T-cell (primary cell): Measurements from ENCODE around the gene TELO2. TPM values are rescaled to one million over a fixed set of nuclear protein-coding genes. Genes with fewer than 3 reads are reported as not detected.

Experiments
- ATAC-seq, 4 experiments: fragments of 200-7000 bp in 3 of 4; fragments of 150-1000 bp in 1 of 4; cut with Tn5 transposase; replicated peaks in 1 of 4; 1 replicate in 3 of 4; 2 replicates in 1 of 4; pipeline ENCODE4 v1.10.0; 2021; ENCODE audit warnings: moderate library complexity in 3 of 4, mild to moderate bottlenecking in 2 of 4, moderate number of reproducible peaks in 1 of 4
- CTCF ChIA-PET, 2 donors: fragments of 300-600 bp; sonication (Branson Sonifier 250); formaldehyde crosslinking; loops; one replicate each; lab custom pipeline; 2022; ENCODE audit warnings: antibody characterized with exemption in 2 of 2; lab: Charles Lee
- POLR2A ChIA-PET, 2 donors: fragments of 300-600 bp; sonication (Branson Sonifier 250); formaldehyde crosslinking; loops; one replicate each; lab custom pipeline; 2022; ENCODE audit warnings: antibody characterized with exemption in 2 of 2; lab: Charles Lee
- DNase-seq, 35 experiments: peaks; one replicate each; pipeline versions ENCODE4 v3.0.0 to v3.0.0-alpha.2; 2013 to 2023
- H3K27ac ChIP-seq: one replicate; pipeline ENCODE4 v1.5.1; 2013; ENCODE audit warnings: low read length
- H3K27me3 ChIP-seq, 2 experiments: replicated peaks in 1 of 2; 1 replicate in 1 of 2; 2 replicates in 1 of 2; pipeline versions ENCODE4 v1.6.1 to v1.7.0; 2013; ENCODE audit warnings: low read length in 1 of 2, mixed read lengths in 1 of 2; ENCODE audit not compliant: control insufficient read depth in 2 of 2, insufficient read depth in 2 of 2; ENCODE audit errors: extremely low read depth in 1 of 2
- H3K36me3 ChIP-seq, 2 donors: 1 replicate in 1 of 2; 2 replicates in 1 of 2; pipeline versions ENCODE4 v1.6.1 to v1.7.0; 2013; ENCODE audit warnings: low read length in 1 of 2; ENCODE audit not compliant: control insufficient read depth in 2 of 2, insufficient read depth in 1 of 2; ENCODE audit errors: extremely low read depth in 1 of 2
- H3K4me1 ChIP-seq, 2 experiments: 1 replicate in 1 of 2; 2 replicates in 1 of 2; pipeline versions ENCODE4 v1.6.1 to v1.7.0; 2013; ENCODE audit warnings: low read length in 2 of 2, mixed read lengths in 1 of 2; ENCODE audit not compliant: insufficient read depth in 2 of 2, control insufficient read depth in 1 of 2; ENCODE audit errors: extremely low read depth in 1 of 2
- H3K4me3 ChIP-seq, 2 donors: 1 replicate in 1 of 2; 2 replicates in 1 of 2; pipeline versions ENCODE4 v1.5.1 to v1.7.0; 2013; ENCODE audit warnings: mild to moderate bottlenecking in 2 of 2, low read length in 1 of 2, moderate library complexity in 1 of 2; ENCODE audit not compliant: control insufficient read depth in 1 of 2; ENCODE audit errors: extremely low read depth in 1 of 2
- H3K9me3 ChIP-seq: 2 replicates; pipeline ENCODE4 v1.7.0; 2013
- H3K27ac Mint-ChIP-seq, 2 donors: one replicate each; pipeline ENCODE4 v1.8.0; 2020 to 2021; ENCODE audit warnings: mild to moderate bottlenecking in 2 of 2, mixed read lengths in 2 of 2
- H3K27me3 Mint-ChIP-seq, 2 donors: one replicate each; pipeline ENCODE4 v1.8.0; 2021 to 2022; ENCODE audit warnings: mixed read lengths in 2 of 2
- H3K36me3 Mint-ChIP-seq: one replicate; pipeline ENCODE4 v1.8.0; 2021; ENCODE audit warnings: mixed read lengths
- H3K4me1 Mint-ChIP-seq, 3 donors: one replicate each; pipeline ENCODE4 v1.8.0; 2020 to 2022; ENCODE audit warnings: mixed read lengths in 3 of 3, mild to moderate bottlenecking in 1 of 3
- H3K4me3 Mint-ChIP-seq, 3 donors: one replicate each; pipeline ENCODE4 v1.8.0; 2020 to 2022; ENCODE audit warnings: mild to moderate bottlenecking in 3 of 3, mixed read lengths in 3 of 3, moderate library complexity in 3 of 3
- H3K9me3 Mint-ChIP-seq, 3 donors: one replicate each; pipeline ENCODE4 v1.8.0; 2020 to 2022; ENCODE audit warnings: mixed read lengths in 3 of 3
- WGBS: methylation state at CpG from one replicate; pipeline ENCODE4 v1.1.5; 2013; ENCODE audit warnings: missing lambda C conversion rate; ENCODE audit not compliant: insufficient coverage; 5-methylcytosine and 5-hydroxymethylcytosine counted together
- total RNA-seq, 35 experiments: library from RNA in 6 of 35; stranded (reverse) in 6 of 35; fragments of 120-200 nt in 1 of 35; gene quantifications; one replicate each; pipeline versions ENCODE4 v1.2.1 to v1.2.4 and lab custom pipeline; 2013 to 2026

Gene TELO2
- total RNA-seq, 5 donors from 2014 or later (not counting 1 experiment from before 2014, with no cell fraction given): 36.0 to 73.0 (median 56.1) TPM

GRCh38 chr16:1485847-1486496, 7.2 kb upstream of the TELO2 start:
- no peak for ATAC-seq
- H3K4me1 ChIP-seq: peaks cover 0 to 4% of the 10 kb centered on the region in 2 experiments
- H3K4me3 Mint-ChIP-seq: no peak overlapping the region
- H3K27ac ChIP-seq: no peak overlapping the region
- peaks cover 0 to 15% of the 10 kb centered on the region in 2 experiments for H3K27me3 ChIP-seq
- H3K9me3 Mint-ChIP-seq: no peaks in the 10 kb centered on the region
- H3K27me3 Mint-ChIP-seq: no peaks in the 10 kb centered on the region
- no peaks in the 10 kb centered on the region for H3K9me3 ChIP-seq
- 94% methylated on average over 40 of the region's 40 CpGs for WGBS
- no peak overlapping the region for H3K4me3 ChIP-seq
- ChIA-PET CTCF (no interaction called here), POLR2A (no interaction called here)
- no peaks in the 10 kb centered on the region for H3K36me3 ChIP-seq
- no peak for DNase-seq
- H3K27ac Mint-ChIP-seq: no peak overlapping the region
- H3K36me3 Mint-ChIP-seq: no peaks in the 10 kb centered on the region
- peaks cover 0 to 2% (median 0%) of the 10 kb centered on the region in 3 donors for H3K4me1 Mint-ChIP-seq

GRCh38 chr16:1486551-1487390, 6.4 kb upstream of the TELO2 start:
- no peak overlapping the region for H3K4me3 Mint-ChIP-seq
- CTCF ChIA-PET: no interaction called here
- no peaks in the 10 kb centered on the region for H3K36me3 Mint-ChIP-seq
- WGBS: 84% methylated on average over 28 of the region's 33 CpGs
- H3K27me3 ChIP-seq: peaks cover 0 to 14% of the 10 kb centered on the region in 2 experiments
- no peaks in the 10 kb centered on the region for H3K36me3 ChIP-seq
- no peak for ATAC-seq
- no peak for DNase-seq
- no peaks in the 10 kb centered on the region for H3K9me3 ChIP-seq
- no peak overlapping the region for H3K27ac Mint-ChIP-seq
- no peak overlapping the region for H3K4me3 ChIP-seq
- POLR2A ChIA-PET: no interaction called here
- no peak overlapping the region for H3K27ac ChIP-seq
- no peaks in the 10 kb centered on the region for H3K27me3 Mint-ChIP-seq
- peaks cover 0 to 4% of the 10 kb centered on the region in 2 experiments for H3K4me1 ChIP-seq
- H3K4me1 Mint-ChIP-seq: peaks cover 0 to 3% (median 0%) of the 10 kb centered on the region in 3 donors
- H3K9me3 Mint-ChIP-seq: no peaks in the 10 kb centered on the region

GRCh38 chr16:1487395-1488053, 5.6 kb upstream of the TELO2 start:
- peaks cover 5 to 6% of the 10 kb centered on the region in 2 experiments for H3K4me1 ChIP-seq
- Mint-ChIP-seq H3K36me3 (no peaks in the 10 kb centered on the region), H3K27ac (no peak overlapping the region), H3K4me3 (no peak overlapping the region), H3K9me3 (no peaks in the 10 kb centered on the region), H3K27me3 (no peaks in the 10 kb centered on the region), H3K4me1 (peaks cover 3 to 6% (median 5%) of the 10 kb centered on the region in 3 donors)
- ChIA-PET POLR2A (no interaction called here), CTCF (no interaction called here)
- no peak overlapping the region for H3K4me3 ChIP-seq
- no peak overlapping the region for H3K27ac ChIP-seq
- H3K9me3 ChIP-seq: no peaks in the 10 kb centered on the region
- 89% methylated on average over 36 of the region's 39 CpGs for WGBS
- ATAC-seq: no peak
- no peak for DNase-seq
- no peaks in the 10 kb centered on the region for H3K36me3 ChIP-seq
- H3K27me3 ChIP-seq: peaks cover 0 to 6% of the 10 kb centered on the region in 2 experiments

- no peak for ATAC-seq
- Mint-ChIP-seq H3K36me3 (no peaks in the 10 kb centered on the region), H3K4me3 (no peak overlapping the region), H3K27me3 (no peaks in the 10 kb centered on the region), H3K4me1 (peaks cover 9 to 11% (median 11%) of the 10 kb centered on the region in 3 donors), H3K27ac (no peak overlapping the region), H3K9me3 (no peaks in the 10 kb centered on the region)
- DNase-seq: no peak
- H3K36me3 ChIP-seq: no peaks in the 10 kb centered on the region
- ChIA-PET CTCF (no interaction called here), POLR2A (no interaction called here)
- no peak overlapping the region for H3K4me3 ChIP-seq
- peaks cover 0 to 5% of the 10 kb centered on the region in 2 experiments for H3K27me3 ChIP-seq
- peaks cover 11% of the 10 kb centered on the region in 2 experiments for H3K4me1 ChIP-seq
- H3K9me3 ChIP-seq: no peaks in the 10 kb centered on the region
- H3K27ac ChIP-seq: no peak overlapping the region
- 94% methylated on average over 17 of the region's 24 CpGs for WGBS
Observed at GRCh38 chr16:1488054-1488601, 5.0 kb upstream of the TELO2 start.

GRCh38 chr16:1488619-1489018, 4.5 kb upstream of the TELO2 start, which contains the start of gene PTX4:
TSS of gene PTX4 (minus strand) at chr16:1488944. CDS start at chr16:1488909, 35 bp downstream.
- Histone ChIP-seq H3K27me3 (peaks cover 0 to 5% of the 10 kb centered on the region in 2 experiments), H3K27ac (no peak within 1 kb of the TSS), H3K4me1 (peaks cover 11% of the 10 kb centered on the region in 2 experiments), H3K4me3 (no peak within 1 kb of the TSS), H3K9me3 (no peaks in the 10 kb centered on the region), H3K36me3 (no peaks in the 10 kb centered on the region)
- H3K4me3 Mint-ChIP-seq: no peak within 1 kb of the TSS
- ATAC-seq: no peak
- POLR2A ChIA-PET: interaction anchor here in 1 of 2 donors (0.7 kb wide), 1 partner anchor 175 kb away, joined by 3 read pairs; no protein-coding TSS in a partner anchor
- H3K27ac Mint-ChIP-seq: no peak within 1 kb of the TSS
- WGBS: 79% methylated on average over 17 of the region's 19 CpGs
- CTCF ChIA-PET: no interaction called here
- H3K9me3 Mint-ChIP-seq: no peaks in the 10 kb centered on the region
- H3K27me3 Mint-ChIP-seq: no peaks in the 10 kb centered on the region
- H3K4me1 Mint-ChIP-seq: peaks cover 9 to 11% (median 11%) of the 10 kb centered on the region in 3 donors
- DNase-seq: no peak
- H3K36me3 Mint-ChIP-seq: no peaks in the 10 kb centered on the region

GRCh38 chr16:1489077-1489476, 4.1 kb upstream of the TELO2 start:
- Histone ChIP-seq H3K4me3 (no peak overlapping the region), H3K27me3 (peaks cover 0 to 3% of the 10 kb centered on the region in 2 experiments), H3K4me1 (peaks cover 16% of the 10 kb centered on the region in 2 experiments), H3K36me3 (no peaks in the 10 kb centered on the region), H3K9me3 (no peaks in the 10 kb centered on the region), H3K27ac (no peak overlapping the region)
- H3K27me3 Mint-ChIP-seq: no peaks in the 10 kb centered on the region
- H3K27ac Mint-ChIP-seq: no peak overlapping the region
- H3K36me3 Mint-ChIP-seq: no peaks in the 10 kb centered on the region
- WGBS: 98% methylated on average over 5 of the region's 12 CpGs
- H3K4me3 Mint-ChIP-seq: no peak overlapping the region
- DNase-seq: no peak
- ChIA-PET POLR2A (interaction anchor here in 1 of 2 donors (0.7 kb wide), 1 partner anchor 176 kb away, joined by 3 read pairs; no protein-coding TSS in a partner anchor), CTCF (no interaction called here)
- ATAC-seq: no peak
- peaks cover 10 to 14% (median 11%) of the 10 kb centered on the region in 3 donors for H3K4me1 Mint-ChIP-seq
- no peaks in the 10 kb centered on the region for H3K9me3 Mint-ChIP-seq
